HG03108 (cell line): Measurements from ENCODE around the gene OTULIN.

ENCODE experiments used
- ATAC-seq: cut with Tn5 transposase; IDR thresholded peaks from one replicate; pipeline ENCODE4 v1.9.1; 2021; ENCODE audit warnings: moderate library complexity; ENCODE audit not compliant: unreplicated experiment

The OTULIN gene

DNA sequence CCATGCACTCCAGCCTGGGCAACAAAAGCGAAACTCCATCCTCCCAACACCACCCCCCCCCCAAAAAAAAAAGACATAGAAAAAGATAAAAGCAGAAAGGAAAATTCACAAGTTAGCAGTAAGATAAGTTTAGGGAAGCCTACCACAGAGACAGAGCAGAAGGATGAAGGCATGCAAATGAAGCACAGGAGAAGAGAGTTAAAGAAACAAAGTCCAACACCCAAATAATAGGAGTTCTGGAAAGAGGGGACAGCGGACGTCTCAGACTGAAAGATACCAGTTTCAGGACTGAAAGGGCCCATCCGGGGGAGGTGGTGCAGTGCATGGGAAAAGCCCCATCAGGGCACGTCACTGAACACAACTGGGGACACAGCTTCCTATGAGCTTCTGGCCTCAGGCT is 54.3 kb downstream of the OTULIN start:
- ATAC-seq, result no peak

DNA sequence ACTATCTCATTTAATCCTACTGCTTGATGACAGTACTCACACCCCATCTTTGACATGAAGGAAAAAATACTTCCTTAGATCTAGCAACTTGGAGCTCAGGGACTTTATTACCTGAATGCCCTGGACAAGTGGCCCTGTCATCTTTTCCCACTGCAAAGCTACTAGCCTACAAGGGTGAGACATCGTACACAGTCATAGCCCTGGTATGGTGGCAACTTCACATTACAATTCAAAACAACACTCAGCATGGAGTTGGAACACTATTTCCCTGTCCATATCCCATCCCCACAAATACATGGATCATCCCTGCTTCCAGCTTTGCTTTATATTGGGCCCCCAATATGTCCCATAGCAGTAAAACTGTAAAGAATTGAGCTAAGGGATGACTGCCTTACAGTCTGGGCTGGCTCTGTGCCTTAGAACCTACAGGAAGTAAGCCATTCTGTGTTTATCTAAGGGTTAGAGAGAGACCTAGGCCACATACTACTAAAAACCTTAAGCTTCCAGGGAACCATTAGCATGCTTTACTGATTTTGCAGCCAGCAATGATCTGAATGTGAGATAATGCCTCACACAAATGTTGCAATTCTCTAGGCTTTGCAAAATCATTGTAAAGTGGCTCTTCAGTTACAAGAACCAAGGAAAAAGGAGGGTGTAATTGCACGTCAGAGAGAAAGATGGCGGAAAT is 55.9 kb downstream of the OTULIN start:
- no peak for ATAC-seq

DNA sequence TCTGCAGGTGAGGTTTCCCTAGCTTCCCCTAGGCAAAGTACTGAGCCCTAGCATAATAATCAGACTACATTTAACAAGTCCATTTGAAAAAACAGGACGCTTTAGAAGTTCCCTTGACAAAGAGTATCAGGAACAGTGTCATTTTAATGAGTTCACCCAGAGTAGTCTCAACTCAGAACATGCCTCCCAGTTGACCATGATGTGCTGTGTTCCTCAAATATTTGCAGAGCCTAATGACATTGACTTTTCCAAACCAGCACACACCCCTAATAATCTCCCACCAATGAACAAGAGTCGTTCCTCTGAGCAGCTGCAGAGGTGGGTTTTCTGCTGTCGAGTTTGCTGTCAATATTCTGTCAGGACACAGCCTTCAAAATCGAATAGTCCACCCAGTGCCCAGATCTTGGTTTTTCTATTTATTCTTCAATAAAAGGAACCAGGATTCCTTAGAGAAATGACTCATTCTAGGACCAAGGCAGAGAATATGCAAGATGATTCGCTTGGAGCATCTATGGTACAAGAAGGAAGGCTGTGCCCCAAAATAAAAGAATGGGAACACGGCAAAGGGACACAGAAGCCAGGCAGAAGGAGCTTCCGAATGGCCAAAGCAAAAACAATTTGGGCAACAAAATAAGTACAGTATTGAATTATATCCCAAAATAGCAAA is 57.6 kb downstream of the OTULIN start:
- ATAC-seq, result no peak

DNA sequence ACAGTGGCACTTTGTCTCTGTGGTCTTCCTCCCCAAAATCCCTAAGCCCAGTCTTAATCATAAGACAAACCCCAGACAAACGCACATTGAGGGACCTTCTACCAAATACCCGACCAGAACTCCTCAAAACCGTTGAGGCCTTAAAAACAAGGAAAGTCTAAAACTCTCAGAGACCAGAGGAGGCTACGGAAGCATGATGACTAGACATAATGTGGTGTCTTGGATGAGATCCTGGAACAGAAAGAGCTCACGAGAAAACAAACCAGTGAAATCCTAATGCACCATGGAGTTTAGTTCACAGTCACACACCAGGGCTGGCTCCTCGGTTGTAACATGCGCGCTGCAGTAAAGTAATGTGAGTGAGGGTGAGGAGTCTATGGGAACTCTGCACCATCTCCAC is 58.4 kb downstream of the OTULIN start:
- no peak for ATAC-seq

DNA sequence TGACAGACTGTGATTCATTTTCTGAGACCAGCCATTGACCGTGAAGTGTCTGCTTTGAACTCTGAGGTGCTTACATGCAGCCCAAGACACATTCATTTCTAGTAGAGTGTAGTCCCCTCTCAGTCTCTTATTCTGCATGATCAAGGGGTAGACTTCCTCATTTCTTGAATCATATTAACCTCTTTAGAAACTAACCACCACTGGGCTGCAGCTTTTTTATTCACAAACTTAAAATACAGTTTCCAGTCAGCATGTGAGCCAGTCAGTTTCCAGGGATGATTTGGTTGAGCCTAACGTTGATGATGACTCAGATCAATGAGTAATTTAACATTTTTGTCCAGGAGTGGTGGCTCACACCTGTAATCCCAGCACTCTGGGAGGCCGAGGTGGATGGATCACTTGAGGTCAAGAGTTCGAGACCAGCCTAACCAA is 59.2 kb downstream of the OTULIN start:
- ATAC-seq, result no peak

DNA sequence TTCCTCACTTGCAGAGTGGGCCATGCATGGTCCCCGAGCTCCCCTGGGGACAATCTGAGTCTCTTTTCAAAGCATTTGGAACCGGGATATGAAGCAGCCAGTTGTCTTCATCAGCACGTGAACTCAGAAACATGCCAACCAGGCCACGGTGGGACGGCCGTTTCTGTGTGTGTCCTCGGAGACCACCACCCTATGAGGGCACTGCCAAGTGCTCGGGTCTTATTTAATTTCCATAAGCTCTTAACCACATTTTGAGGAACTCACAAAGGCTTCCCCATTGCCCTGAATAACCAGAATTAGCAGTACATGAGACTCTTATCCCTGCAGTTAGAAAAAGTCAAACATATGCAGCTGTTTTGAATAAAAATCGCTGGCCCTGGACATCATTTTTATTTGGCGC is 60.1 kb downstream of the OTULIN start:
- no peak for ATAC-seq

DNA sequence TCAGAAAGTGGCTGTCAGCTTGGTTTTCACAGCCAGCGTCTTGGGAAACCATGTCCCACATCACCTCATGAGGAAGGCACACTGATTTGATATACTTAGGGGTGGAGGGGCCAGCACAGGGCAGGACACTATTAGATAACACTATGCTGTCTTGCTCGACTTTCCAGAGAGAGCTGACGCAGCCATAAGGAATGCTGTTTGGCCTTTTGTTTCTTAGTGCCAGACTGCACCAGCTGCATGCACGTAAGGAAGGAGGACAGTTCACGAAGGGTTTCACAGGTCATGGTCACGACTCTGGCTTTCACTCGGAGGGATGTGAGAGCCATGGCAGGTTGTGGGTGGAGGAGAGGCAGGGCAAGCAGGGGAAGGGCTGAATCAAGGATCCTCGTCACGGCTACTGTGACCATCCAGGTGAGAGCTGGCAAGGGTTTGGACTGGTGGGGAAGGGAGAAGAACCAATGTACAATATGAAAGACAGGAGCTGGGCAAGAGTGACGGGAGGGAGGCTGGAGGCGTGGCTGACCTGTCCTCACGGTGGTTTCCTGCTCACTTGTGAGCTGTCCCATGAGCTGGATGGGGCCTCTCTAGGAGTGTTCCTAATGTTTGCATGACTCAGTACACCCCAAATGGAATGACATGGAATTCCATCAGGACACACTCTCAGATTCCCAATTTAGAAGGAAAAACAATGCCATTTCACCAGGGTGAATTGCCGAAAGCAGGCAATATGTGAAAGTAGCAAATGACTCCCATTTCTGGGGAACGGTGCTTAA is 61.7 kb downstream of the OTULIN start:
- no peak for ATAC-seq

DNA sequence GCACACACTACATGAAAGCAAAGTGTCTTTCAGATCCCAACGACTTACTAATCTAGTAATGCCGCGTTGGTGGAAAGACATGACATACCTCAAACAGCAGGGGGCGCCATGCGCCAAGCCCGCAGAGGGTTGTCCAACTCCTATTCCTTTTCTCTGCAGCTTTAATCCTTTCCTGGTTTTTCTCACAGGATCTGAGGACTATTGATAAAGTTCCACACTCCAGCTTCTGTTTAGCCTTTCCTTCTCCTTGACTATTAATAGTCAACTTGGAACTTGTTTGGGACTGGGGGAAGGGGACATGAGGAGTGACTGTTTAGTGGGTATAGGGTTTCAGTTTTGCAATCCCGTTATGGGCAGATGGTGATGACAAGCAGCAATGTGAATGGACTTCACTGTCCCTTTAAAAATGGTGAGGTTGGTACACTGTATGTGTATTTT is 62.9 kb downstream of the OTULIN start:
- no peak for ATAC-seq

DNA sequence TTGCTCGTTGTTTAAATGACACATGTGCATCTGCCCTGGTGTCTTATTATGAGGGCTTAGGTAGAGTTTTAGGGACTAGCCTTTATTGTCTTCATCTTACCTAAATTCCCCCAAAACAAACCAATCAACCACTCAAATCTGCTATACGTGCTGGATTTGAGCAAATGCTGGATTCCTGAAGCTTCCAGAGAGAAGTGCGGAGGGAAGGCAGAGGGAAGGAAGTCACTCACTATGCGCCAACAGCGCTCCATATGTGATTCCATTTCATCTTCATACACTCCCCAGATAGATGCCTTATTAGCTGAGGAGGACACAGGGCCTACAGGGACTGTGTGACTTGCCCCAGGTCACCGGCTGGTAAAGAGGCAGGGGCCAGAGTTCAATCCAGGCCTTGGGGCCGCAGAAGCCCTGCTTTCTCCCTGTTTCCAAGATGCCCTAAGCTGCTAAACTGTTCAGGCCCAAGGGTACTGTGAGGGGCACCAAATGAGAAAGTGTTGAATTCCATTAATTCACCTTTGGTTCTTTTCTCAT is 63.5 kb downstream of the OTULIN start:
- no peak for ATAC-seq

DNA sequence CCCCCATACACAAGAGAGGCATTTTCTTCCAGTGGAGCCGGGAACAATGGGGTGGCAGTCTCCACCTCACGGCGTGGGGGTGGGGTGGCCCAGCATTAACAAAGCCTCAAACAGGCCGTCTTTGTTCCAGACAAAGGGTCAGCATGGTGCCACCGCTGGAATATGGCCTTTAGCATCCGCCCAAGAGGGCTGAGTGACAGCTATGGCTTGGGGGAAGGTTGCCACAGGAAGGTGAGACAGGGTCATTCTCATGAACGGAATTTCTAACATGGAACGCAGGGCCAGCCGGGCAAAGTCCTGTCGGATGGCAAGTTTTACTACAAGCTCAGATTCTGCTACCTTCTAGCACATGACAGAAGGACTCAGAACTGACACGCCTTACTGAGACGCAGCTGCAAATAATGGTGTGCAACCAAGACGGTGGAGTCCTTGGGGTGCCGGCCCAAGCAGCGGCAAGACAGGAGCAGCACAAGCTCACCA is 64.0 kb downstream of the OTULIN start:
- ATAC-seq, result no peak

DNA sequence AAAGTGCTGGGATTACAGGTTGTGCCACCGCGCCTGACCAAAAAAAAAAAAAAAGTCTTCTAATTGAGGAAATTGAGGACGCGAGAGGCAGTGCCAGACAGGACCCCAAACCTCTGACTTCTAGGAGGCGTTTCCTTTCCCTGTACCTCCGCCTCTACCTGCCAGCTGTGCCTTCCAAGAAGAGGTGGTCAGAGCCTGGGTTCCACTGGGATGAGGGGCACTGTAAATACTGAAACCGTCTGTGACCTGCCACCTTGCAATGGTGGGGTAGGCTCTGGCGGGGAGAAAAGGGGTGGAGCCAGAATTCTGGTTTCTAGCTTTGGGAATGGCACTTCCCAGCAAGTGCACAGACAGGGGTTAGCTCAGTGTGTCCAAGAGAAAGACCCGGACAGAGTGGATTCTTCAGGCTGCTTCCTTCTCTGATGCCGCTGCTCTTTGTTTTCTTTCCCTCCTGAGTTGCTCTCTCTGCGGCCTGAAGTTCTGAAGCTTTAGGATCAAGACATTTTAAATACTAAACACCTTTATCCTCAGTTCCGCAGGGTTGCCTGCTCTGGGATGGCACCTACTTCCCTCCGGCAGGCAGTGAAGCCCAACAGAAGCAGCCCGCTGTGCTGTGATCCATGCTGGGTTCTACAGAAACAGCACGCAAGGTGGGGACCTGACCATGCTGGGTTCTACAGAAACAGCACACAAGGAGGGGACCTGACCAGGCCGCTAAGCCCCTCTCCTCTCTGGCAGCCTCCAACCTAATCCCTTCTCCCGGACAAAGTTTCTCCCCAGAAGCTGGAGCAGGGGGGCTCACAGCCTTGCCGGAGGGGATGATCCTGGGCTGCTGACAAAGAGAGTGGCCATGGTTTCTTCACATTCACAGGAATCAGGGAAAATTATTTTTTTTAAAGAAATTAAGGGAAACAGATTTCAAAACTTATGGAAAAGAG is 65.2 kb downstream of the OTULIN start:
- no peak for ATAC-seq

DNA sequence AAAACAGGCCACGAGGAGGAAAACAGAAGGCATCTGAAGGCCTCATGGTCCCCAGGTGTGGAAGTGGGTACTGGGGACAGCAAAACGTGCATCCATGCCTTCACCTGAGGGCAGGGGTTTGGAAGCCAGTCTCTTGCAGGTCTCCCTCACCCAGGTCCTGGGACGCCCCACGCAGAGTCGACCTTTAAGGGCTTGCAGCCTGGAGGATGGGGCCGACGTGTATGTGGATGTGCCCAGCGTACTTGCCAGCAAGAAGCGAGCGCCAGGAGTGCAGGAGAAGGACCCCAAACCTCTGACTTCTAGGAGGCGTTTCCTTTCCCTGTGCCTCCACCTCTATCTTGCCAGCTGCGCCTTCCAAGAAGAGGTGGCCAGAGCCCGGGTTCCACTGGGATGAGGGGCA is 65.9 kb downstream of the OTULIN start:
- ATAC-seq, result no peak

DNA sequence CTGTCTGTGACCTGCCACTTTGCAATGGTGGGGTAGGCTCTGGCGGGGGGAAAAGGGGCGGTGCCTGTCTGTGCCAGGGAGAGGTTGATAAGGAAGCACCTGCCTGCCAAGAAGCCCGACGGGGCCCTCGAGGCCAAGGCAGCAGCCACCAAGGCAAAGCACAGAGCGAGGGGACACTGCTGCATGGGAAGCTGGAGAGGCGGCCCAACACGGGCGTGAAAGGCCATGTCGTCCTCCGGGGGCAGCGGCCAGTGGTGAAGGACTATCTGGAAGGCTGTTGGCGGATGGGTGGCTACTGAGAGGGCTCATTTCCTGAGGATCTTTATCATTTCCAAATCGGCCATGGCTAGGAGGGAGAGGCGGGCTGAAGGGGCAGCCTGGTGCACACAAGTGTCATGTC is 66.4 kb downstream of the OTULIN start:
- ATAC-seq, result no peak

DNA sequence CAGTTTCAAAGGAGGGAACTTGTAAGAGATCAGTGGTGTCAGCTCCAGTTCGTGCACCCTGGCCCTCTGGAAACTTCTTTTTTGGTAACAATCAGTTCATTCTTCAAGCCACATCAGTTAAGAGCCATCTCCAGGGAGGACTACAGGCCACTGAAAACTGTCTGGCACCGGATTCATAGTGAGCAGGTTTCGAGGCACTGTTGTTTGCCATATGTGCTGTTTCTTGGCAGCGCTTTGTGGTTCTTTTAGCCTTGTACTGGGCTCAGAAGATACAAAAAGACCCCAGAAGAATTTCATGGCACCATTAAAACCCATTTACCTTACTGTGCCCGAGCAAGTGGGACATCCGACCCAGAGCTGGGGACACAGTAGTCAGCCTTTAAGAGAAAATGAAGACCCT is 68.5 kb downstream of the OTULIN start:
- ATAC-seq, result no peak

DNA sequence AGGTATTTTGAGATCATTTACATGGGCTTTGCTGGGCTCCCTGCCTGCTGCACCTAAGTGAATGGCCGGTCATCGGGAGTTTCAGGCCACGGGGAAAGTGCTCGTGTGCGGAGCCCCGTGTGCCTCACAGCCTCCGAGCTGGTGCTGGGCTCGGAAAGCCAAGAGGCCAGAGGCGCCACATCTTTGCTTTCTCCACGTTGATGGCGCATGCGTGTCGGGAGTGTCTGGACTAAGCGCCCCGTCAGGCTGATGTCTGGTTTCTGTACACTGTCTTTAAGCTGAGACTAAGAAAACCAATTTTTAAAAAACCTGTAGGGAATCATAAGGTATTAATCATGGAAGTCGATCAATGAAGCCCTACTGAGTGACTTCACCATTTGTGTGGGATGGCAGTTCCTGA is 69.1 kb downstream of the OTULIN start:
- ATAC-seq, result no peak

DNA sequence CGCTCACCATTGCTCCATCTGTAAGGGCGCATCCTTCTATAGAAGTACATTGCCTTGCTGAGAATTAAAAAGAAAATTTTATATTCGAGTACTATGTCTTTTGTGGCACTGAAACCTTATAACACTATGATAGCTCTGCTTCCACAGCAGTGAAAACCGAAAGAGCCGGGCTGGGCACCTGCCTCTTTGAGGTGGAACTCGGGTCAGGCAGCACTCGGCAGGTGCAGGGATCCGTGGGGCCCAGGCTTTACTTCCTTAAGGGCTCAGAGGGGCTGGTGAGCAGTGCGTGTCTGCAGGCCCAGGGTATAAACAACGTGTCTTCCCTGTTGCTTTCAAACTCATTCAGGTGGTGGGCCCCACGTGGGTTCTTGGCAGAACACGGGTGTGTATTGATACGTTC is 69.9 kb downstream of the OTULIN start:
- no peak for ATAC-seq

DNA sequence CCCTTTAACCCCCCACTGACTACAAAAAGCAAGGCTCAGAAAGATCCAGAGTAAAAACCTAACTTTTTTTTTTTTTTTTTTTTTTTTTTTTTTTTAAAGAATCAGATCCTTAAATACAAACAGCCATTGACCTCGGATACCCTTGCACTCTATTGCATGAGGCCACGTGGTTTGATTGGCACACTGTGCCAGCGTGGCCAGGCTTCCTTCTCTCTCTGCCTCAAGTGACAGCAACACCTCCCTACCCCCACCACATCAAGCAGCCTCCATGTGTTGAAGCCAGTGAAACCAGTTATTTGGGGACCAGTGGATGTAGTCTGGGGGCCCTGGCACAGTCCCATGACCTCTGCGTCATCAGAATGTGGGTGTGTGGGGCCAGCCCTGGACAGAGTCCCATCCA is 71.4 kb downstream of the OTULIN start:
- ATAC-seq, result no peak

DNA sequence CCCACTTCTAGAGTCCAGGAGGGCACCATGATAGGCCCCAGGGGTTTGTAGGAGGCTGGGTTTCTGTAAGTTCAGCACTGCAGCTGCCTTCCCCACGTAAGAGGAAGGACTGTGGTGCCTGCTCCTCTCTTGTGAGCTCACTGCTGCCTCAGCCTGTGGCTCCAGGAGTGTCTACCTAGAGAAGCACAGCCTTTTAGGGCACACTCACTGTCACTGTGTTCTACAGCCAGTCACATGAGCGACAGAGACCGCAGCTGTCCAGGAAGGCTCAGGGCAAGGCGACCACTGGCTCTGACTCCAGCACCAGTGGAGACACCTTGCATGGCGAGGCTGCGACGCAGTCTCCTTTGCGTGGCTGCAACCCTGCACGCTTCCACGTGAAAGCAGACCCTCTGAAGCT is 72.8 kb downstream of the OTULIN start:
- ATAC-seq, result no peak

DNA sequence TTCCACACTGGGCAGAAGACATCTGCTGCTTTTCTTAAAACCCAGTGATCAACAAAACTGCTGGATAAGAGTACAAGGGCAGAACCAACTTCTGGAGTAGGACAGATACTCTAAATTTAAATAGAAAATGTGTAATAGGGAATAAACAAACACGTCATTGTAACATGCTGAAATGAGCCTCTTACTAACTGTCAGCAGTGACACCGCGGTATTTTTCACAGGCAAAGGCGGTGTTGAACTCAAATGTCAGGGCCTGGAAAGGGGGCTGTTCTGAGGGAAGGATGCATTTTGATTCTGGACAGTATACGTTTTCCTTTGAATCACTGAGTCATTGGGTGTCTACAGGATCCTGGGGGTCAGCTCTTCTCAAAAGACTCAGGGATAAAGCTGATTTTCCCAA is 73.5 kb downstream of the OTULIN start:
- no peak for ATAC-seq

DNA sequence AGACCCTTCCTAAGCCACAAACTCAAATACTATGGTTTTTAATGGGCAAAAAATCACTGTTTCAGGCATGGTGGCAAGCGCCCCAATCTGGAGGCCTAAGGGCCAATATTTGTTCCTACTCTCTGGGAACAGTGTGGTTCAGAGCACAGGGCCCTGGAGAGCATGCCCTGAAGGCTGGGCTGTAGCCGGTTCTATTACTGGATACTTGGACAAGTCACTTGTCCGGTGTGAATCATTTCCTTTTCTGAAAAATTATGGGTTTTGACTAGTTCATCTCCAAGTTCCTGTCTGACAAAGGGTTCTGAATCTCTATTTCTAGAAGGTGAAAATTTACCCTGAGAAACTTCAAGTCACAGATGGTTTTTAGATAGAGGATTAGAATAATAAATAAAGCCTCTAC is 75.0 kb downstream of the OTULIN start:
- ATAC-seq, result no peak

DNA sequence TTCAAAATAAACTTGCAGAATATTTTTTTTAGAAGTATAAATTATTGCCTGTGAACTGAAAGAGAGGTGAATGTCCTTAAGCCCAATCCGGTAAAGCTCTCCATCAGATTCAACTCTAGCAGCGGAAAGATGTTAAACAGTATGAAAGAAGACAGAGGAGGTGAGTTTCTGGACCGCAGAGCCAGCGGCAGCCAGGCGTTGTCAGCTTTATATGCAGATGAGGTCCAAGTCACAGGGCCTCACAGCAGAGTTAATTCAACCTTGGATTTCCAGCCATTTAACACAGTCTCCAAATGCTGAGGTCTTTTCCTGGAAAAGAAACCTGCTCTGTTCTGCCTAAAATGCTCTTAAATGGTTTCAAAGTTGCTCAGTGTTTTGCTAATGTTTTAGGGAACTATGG is 75.5 kb downstream of the OTULIN start:
- no peak for ATAC-seq
